GM21737 (cell line): ENCODE data around the gene CHCHD1.
A peak's percentile ranks its signal among the peaks of the same experiment; 100 is the strongest.
"Not testable (repeated sequence)": the region's sequence is repeated elsewhere in the genome, so short reads cannot be mapped to it uniquely, and the experiment has no call there.

Experiments
- ATAC-seq: cut with Tn5 transposase; IDR thresholded peaks from one replicate; pipeline ENCODE4 v1.9.1; 2021; ENCODE audit warnings: mild to moderate bottlenecking, moderate library complexity; ENCODE audit not compliant: unreplicated experiment

The CHCHD1 gene

GRCh38 chr10:73809061-73809818, 27.4 kb downstream of the CHCHD1 start:
- no peak for ATAC-seq

GRCh38 chr10:73810358-73810734, 28.5 kb downstream of the CHCHD1 start:
- ATAC-seq, result no peak

- ATAC-seq, result peak; percentile 24
These were observed 29.1 kb downstream of the CHCHD1 start for GRCh38 chr10:73810735-73811465.

GRCh38 chr10:73812657-73813056, 30.8 kb downstream of the CHCHD1 start:
- no peak for ATAC-seq

- ATAC-seq, result no peak
These were observed 31.5 kb downstream of the CHCHD1 start for GRCh38 chr10:73813333-73813732.

- ATAC-seq, result no peak
These were observed 32.5 kb downstream of the CHCHD1 start for GRCh38 chr10:73814276-73814895.

- no peak for ATAC-seq
These were observed 33.3 kb downstream of the CHCHD1 start for GRCh38 chr10:73814896-73815718.

GRCh38 chr10:73815719-73816030, 33.8 kb downstream of the CHCHD1 start:
- ATAC-seq, result no peak

- no peak for ATAC-seq
These were observed 35.3 kb downstream of the CHCHD1 start for GRCh38 chr10:73816917-73817729.

- no peak for ATAC-seq
These were observed 36.0 kb downstream of the CHCHD1 start for GRCh38 chr10:73817826-73818225.

GRCh38 chr10:73818402-73818801, 36.6 kb downstream of the CHCHD1 start:
- no peak for ATAC-seq

- no peak for ATAC-seq
These were observed 37.2 kb downstream of the CHCHD1 start for GRCh38 chr10:73819081-73819480.

GRCh38 chr10:73819513-73820093, 37.8 kb downstream of the CHCHD1 start:
- no peak for ATAC-seq

GRCh38 chr10:73823391-73823790, 41.5 kb downstream of the CHCHD1 start:
- no peak for ATAC-seq

- no peak for ATAC-seq
These were observed 42.4 kb downstream of the CHCHD1 start for GRCh38 chr10:73824146-73824725.

GRCh38 chr10:73827346-73828089, 45.7 kb downstream of the CHCHD1 start:
- ATAC-seq, result no peak

- ATAC-seq, result no peak
These were observed 46.3 kb downstream of the CHCHD1 start for GRCh38 chr10:73828161-73828560.

GRCh38 chr10:73829090-73829489, 47.2 kb downstream of the CHCHD1 start:
- not testable (repeated sequence) for ATAC-seq
